COR-L47 (cell line): Measurements from ENCODE around the gene SPTSSB.

Source experiments
- DNase-seq: peaks from one replicate; lab custom pipeline; 2025; lab: John Stamatoyannopoulos, UW

SPTSSB gene, protein sequence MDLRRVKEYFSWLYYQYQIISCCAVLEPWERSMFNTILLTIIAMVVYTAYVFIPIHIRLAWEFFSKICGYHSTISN

DNA sequence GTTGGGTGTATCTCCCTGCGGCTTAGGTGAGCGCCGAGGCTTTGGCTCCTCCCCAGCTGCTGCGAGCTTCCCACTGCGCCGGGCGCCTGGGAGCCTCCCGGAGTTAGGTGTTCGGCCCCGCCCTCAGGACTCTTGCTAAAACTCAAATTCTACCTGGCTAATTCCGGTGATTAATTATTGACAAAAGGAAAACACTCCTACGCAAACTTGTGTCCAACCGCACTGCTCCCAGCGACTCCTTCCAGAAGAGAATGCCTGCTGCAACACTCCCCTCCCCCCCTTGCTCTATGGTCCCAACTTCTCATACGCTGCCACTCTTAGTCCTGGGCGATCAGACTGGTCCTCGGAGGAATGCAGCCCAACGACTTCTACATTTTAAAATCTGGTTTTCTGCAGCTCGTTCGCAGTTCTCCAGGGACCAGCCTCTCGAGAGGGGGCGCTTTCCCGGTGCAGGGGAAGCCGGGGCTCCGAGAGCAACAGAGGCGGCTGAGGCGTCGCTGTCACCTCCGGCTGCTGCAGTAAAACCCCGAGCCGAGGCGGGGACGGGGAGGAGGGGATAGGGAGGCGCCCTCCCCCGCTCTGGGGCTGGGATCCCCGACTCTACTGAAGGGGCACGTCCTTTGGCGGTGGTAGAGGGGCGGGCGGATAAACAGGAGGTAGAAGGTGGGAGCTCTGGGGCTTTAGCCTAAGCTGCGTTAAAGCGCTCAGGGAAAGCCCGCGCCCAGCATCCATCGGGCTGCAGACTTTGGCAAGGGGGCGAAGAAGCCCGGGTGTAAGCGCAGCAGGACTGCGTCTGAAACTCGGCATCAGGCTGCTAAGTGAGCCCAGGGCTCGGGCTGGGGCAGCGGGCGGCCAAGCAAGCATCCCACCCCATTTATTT, at the start of gene SPTSSB:
Gene SPTSSB (minus strand): TSS at position 77 of the 880 bp plus-strand sequence. CDS start 25,194 bp downstream, outside the sequence.
- peak; percentile 75 for DNase-seq

DNA sequence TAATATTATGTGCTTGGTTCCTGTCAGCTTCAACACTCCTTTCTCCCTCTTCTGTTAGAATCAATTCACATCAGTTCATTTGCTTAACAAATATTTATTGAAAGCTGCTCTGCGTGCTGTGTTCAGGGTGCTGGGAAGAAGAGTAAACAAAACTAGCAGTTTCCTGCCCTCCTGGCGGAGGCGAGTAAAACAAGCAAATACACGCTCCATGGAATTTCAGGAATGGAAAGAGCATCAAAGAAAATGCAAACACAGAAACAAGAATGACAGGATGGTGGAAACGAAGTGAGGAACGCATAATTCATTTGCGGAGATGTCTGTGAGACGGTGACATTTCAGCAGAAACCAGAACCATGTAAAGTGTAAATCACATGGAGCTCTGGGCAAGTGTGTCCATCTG, 49.4 kb upstream of the SPTSSB start:
- peak; percentile 61 for DNase-seq

DNA sequence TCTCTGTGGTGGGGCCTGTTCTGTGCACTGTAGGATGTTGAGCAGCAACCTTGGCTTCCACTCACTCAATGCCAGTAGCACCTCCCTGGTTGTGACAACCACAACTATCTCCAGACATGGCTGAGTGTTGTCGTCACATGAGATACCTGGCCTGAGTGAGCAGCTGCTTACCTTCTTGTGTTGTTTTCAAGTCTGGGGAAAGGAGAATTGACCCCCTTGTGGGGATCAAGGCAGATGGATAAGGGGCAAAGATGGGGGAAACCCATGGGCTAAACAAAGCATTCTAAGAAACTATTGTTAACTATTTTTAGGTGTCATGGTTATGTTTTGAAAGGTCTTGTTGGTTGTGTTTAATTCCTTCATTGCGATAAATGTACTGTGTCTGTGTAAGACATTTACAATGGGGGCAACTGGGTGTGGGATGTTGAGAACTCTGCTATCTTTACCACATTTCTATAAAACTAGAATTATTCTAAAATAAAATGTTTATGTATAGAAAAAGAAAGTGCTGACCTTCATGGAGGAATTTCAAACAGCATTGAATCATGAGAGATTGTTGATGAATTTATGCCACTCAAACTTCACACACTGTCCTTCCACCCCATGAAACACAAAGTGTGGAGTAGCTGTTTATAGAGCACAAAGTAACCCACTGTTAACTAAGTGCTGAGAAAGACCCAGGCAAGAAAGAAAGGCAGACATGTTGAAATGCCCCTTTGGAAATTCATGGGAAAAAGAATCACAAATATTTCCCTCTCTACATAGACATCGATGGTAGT, 48.4 kb upstream of the SPTSSB start:
- DNase-seq: no peak

DNA sequence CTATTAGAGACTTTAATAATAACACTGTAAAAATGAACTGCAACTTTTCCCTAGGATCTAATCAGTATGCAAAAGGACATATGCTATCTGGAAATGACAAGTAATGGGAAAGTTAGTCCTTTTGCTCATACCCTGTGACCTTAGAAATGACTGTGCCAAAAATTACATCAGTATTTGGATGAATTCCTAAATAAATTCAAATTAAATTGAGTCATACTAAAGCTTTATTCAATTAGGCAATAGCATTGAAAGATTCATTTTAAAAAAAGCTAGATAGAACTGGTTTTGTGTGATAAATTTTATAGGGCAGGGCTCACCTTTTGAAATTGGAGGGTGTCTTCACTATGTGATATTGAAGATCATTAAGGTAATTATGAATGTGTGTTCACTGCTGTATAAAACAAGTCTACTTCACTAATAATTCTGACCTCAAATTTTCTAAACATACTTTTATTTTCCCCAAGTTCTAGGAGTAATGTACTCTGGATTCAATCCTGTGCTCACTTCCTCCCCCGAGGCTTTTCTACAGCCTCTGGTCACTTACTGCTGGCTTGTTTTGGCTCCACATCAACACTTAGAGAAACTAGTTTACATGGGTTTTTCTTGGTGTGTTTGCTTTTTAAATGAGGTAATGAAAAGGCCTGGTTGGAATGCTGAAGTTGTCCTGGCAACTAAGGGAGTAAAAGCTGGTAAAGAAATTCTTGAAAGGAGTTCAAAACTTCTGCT, 44.4 kb upstream of the SPTSSB start:
- DNase-seq: peak; percentile 13

DNA sequence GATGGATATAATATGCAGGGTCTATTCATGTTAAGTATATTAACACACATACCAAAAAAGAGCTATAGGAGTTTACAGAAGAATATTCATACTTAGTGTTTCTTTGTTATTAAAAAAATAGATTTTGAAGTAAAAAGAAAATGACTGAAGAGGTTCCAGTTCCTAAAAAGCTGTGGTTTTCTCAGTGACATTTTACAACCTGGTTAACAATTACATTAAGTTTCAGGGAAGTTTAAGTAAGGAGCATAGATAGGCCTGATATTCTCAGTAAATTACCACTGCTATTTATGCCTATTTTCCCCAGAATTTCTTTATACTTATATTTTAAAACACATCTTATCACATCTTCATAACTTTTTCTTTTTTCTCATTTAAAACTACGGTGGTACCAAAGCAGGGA, 43.6 kb upstream of the SPTSSB start:
- no peak for DNase-seq

DNA sequence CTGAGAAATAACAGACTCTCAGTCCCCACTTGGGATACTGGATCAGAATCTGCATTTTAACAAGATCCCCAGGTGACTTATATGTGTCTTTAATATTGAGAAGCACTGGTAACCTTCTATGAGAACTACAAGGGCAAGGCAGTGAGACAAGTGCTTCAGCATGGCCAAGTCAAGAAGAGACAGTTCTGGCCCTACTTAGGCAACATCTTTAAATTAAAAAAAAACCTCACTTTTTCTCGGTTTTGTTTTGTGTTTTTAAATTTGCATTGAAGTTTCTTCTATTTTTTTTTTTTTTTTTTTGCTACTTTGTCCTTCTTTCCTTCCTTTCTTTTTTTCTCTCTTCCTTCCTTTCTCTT, 42.5 kb upstream of the SPTSSB start:
- DNase-seq: no peak

DNA sequence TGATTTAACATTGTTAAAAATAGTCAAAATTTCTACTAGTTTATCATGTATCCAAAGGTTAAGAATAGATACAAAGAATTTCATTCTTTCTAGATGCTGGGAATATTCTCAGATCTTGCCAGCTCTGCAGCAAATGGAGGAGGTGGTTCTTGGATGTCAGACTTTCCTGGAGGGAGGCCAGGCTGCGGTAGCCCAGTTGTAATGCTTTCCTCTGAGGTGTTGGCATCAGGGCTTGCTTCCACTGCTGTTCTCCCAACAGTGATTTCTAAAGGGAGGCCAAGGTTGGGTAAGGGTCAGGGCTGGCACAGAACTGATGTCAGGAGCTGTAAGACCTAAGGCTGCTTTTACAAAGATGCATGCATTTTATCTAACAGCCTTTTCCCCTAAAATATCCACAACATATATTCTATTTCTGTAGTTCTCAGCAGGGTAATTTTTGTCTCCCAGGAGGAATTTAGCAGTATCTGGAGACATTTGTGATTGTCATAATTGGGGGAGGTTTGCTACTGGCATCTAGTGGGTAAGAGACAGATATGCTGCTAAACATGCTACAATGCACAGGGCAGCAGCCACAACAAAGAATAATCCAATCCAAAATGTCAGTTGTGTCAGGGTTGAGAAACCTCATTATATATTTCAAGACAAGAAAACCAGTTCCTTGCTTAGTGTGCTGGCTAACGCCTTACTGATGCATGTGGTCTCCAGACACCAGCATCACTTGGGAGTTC, 42.0 kb upstream of the SPTSSB start:
- no peak for DNase-seq

DNA sequence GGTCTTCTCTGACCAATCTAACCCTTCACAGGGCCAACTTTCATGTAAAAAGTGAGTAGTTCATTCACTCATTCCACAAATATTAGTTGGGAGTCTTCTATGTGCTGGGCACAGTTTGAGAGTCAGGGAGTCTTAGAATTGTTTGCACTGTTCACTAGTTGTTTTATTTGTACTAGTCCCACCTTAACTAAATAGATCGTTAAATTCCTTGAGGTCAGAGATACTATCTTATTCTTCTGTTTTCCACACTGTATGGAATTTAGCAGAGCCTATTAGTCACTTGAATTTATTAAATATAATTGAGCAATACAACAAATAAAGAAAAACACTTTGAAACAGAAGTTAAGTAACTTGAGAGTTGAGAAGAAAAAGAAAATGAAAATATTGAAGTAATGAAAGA, 40.8 kb upstream of the SPTSSB start:
- DNase-seq: no peak

DNA sequence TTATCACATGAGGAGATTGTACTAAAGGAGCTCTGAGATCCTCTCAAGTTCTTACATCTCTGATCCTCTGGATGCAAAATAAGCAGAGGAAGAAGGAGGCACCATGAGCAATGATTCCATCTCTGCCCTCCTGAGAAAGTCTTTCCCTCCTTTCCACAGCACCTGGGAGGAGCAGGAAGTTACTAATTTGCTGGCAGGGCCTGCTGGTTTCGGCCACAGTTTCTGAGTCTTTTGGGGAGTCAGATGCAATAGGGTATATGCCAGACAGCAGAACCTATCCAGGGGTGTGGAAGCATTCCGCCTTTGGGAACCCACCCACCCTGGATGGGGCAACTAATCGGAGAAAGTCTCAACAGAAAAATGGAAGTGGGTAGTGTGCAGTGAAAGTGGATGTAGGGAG, 38.5 kb upstream of the SPTSSB start:
- DNase-seq: no peak

DNA sequence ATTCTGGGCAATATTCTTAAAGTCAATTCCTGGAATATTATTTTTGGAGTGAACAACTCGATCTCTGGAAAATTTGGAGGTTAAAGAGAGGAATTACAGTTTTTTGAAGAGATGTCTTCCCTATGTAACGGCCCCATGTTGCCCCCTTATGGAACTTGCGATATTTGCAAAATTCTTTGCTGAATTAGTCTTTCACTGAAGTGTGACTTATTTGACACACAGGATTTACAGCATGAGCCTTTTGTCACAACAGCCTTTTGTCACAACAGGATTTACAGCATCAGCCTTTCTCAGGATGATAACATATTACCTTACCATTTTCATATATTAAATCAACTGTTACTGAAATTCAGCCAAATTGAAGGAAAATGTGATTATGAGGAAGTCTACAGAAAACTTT, 37.8 kb upstream of the SPTSSB start:
- DNase-seq: peak; percentile 81

DNA sequence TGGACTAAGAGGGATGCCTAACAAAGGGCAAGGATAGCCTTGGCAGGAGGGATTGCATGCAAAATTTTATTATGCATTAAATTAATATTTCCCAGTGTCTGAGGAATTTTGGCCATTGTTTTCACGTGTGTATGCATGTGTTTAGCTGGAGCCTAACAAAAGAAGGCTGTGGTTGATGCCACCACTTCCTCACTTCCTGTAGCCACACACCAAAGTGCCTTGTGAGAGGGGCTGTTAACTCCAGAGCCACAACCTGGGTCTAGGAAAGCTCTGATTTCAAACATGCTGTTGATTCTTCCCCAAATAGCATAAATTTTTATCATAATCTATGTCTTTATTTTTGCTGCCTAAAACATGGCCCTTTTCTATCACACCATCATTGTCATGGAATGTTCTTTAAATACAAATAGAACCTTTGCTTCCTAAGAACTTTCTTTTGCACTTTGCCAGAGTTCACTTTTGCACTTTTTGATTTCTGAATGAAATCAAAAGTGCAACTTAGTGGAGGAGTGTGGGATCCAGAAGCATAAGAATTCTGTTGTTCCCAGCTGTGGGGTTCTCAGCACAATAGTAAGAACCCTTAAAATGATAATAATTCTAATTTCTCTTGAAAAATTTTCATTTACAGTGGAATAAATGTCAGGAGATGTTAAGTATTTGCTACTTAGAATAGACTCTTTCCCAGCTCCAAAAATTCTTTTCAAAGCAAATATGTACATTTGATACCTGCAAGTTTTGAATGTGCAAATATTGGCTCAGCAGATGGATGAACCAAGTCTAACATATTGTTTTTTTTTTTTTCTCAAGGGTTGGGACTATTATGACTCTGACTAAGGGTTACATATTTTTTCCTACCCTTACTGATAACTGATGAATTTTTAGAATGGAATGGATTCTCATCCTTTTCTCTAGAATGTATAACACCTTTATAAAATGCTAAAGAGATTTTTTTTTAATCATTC, 35.6 kb upstream of the SPTSSB start:
- DNase-seq: no peak

DNA sequence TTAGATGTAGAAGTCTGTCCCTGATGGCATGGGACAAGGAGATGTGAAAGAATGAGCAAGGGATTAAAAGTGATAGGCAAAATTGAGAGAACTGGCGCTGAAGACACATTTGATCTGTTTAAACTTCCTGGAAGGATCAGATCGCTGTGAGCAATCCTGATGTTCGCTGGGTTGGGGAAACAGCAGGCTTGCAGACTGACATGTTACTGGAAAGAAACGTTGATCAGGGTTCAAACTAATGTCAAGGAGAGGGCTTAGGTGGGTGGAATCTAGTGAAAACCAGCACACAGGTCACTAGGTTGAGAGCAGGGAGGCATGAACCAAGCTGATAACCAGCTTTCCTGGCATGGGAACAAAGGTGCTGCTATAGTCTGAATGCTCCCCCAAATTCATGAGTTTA, 34.5 kb upstream of the SPTSSB start:
- DNase-seq: no peak

DNA sequence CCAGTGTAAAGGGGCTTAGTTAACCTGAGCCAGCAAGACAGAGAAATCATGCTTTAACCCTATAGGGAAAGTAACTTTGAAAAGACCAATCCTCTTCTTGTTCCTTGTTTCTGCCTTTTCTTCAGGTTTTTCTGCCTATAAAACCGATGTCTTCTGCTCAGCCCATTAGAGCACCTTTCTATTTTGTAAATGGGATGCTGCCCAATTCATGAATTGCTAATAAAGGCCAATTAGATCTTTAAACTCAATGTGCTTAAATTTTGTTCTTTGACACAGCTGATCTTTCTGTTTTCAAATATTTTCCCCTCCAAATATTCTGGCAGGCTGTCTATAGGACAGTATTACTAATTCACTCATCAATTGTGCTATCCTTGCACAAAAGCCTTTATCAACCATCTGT, 33.8 kb upstream of the SPTSSB start:
- no peak for DNase-seq

DNA sequence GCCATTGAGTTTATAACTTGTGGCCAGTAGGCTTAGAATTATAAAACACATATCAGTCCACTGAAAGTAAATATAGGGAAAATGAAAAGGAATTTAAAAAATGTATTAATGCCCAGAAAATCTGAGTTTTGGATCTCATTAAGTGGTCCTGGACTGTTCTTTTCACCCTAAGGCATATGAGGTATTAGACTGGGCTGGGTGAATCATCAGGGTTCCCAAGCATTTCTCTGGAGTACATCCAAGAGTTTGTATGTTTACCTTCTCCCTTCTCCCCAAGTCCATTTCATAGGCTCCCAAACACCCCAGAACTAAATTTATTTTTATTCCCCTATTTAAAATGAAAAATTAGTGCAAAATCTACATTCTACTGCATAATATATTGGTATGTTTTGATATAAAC, 31.9 kb upstream of the SPTSSB start:
- DNase-seq: no peak

DNA sequence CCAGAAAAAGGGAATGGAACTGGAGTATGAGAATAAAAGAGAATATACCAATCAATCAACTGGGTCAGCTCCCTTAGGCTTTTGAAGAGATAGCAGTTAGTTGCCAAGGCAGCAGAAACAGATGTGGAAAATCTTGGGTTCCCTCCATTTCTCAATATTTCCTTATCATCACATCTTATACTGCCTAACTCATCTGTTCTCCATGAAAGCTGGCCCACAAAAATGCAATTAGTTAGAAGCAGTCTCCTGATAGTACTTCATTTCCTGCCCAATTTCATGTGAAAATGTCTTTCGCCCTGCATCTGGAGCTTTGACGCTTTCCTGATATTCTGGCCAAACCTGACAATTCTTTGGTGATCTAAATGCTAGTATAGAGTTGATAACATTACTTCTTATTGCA, 30.1 kb upstream of the SPTSSB start:
- no peak for DNase-seq

DNA sequence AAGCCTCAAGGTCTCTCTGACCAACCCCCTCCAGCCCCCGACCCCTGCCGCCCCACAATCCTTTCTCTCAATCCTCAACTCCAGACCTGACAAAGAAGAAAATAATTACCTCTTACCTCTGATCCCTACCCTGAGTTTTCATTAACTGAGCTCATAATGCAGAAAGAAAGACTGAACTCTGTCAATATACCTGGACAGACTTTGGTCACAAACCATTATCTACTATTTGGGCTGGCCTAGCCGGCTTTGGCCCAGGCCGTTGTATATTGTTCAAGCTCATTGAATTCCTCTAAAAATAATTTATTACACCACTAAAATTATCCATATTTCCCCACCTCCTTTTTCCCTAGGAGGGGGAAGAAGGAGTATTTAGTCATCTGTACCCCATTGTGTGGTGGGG, 29.3 kb upstream of the SPTSSB start:
- DNase-seq: no peak

DNA sequence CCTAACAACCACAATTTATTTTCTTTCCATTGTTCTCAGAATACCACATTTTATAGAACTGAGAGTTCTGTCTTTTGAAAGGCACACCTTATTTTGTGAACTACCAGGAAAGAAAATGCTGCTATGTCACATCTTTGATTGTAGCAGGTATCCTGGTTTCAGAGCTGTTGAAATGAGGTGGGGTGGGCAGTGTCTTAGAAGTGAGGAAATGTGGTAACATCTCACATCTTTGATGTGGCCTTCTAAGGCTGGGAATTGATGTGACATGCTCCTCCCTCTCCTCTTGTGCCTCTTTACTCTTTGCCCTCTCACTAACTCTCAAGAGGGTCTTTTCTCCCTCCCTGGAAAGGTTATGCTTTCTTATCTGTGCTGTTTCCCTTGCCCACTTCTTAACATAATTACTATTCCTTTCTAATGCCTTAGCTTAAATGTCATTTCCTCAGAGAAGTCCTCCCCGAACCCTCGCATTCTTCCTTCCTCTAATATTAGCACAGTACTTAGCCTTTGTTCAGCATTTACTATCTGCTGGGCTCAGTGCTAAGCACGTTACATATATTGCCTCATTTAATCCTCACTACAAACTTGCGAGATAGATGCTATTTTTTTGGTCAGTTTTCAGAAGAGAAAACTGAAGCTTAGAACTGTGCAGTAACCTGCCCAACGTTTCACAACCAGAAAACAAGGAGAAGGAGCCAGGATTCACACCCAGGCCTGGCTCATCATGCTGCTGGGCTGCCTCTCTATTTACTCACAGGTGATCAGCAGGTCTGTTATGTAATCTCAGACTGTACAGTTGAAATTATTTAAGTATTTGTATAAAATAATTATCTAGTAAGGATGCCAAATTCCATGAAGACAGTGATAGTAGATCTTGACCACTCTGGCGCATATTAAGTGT, 24.0 kb upstream of the SPTSSB start:
- no peak for DNase-seq

DNA sequence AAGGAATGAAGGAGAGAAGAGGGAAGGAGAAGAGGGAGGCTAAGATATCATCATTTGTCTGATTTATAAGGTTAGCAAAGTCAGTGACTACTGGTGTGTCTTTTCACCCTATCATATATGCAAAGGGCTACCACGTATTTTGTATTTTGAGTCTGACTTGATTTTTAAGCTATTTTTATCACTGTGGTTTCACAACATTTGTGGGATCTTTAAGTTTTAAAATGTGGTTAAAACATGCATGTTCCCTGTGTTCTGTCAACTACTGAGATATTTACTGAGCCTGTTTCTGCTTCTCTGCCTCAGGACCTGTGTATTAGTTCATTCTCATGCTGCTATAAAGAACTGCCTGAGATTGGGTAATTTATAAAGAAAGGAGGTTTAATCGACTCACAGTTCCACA, 22.5 kb upstream of the SPTSSB start:
- no peak for DNase-seq

DNA sequence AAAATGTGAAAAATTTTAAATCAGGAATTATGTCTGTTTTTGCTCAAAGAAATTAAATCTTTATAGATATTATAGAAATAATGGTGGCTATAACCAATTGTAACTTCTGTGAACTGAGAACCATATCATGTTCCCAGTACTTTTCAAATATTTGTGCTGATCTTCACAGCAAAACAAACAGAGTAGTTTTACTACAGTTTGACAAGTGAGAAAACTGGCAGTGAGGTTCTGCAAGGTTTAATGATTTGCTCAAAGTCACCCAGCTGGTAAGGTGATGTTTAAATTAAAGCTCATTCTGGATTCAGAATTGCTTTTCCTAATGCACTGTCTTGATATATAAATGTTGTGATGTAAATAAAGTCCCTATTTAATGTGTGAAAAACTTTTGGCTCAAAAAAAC, 22.0 kb upstream of the SPTSSB start:
- DNase-seq: no peak

DNA sequence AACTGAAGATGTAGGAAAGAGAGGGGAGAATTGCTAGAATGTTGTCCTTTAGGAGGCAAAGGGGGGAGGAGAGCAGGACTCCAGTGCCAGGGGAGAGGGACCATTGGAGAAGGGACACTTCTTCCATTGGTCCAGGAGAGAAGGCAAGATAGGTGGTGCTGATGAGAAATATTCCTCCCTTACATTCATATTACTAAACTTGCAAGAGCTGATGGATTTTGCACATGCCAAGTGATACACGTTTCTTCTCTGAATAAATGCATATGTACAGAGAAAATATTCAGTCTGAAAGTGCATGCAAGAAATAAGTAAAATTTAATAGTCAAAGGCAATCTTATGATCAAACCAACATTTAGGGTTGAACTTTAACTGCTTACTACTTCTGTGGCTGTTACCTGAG, 21.5 kb upstream of the SPTSSB start:
- no peak for DNase-seq
